NOMO-1 treated with dmso at 0.1 percent for 144 hours (cell line): ENCODE measurements around the gene RFFL.
"Not testable (repeated sequence)": the region's sequence is repeated elsewhere in the genome, so short reads cannot be mapped to it uniquely, and the experiment has no call there.

Source experiments
- DNase-seq: peaks from one replicate; lab custom pipeline; 2025; ENCODE audit not compliant: unreplicated experiment; lab: John Stamatoyannopoulos, UW

The RFFL gene

DNA sequence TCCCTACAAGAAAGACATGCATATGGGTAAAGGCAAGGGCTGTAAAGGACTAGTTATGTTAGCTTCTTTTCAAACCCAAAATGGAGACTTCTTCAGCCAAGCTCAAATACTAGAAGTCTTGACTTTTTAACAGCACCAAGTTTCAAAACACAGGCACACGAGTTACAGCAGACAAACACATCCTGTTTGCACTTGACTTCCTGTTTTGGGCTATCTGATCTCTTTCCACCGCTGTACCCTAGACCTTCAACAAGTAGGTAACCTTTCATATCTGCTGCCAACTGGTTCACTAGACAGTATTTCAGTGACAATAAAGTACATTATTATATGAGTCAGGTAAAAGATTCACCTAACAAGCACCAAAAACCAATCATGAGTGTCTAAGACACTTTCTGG is 12.3 kb downstream of the RFFL start:
- peak; percentile 75 for DNase-seq

GRCh38 chr17:35050170-35050569 is 13.3 kb downstream of the RFFL start:
- no peak for DNase-seq

- no peak for DNase-seq
These were observed 14.7 kb downstream of the RFFL start for GRCh38 chr17:35048685-35049379.

DNA sequence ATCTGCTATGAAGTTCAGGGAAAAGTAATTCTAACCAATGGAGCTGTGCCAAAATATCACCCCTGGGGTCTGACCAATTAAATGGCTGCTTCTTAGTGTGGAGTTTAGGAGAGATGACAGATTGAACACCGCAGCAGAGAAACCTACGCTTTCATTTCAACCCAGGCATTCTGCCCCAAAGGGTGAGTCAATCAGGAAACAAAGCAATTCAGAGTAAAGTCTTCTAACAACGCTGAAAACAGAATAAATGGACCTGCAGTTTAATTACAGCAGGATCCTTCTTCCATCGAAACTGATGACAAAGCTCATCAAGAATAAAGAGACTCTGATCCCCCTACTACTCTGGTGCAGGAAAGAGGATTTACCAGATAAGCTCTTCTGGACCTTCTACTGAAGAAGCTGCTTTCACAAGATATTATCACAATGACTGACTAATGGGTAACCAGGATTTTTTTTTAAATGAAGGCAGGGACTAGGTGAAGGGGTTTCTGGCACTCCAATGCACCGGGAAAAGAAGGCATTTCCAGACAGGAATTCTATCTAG is 16.7 kb downstream of the RFFL start:
- no peak for DNase-seq

- DNase-seq = no peak
These were observed 17.3 kb downstream of the RFFL start for GRCh38 chr17:35046245-35046644.

DNA sequence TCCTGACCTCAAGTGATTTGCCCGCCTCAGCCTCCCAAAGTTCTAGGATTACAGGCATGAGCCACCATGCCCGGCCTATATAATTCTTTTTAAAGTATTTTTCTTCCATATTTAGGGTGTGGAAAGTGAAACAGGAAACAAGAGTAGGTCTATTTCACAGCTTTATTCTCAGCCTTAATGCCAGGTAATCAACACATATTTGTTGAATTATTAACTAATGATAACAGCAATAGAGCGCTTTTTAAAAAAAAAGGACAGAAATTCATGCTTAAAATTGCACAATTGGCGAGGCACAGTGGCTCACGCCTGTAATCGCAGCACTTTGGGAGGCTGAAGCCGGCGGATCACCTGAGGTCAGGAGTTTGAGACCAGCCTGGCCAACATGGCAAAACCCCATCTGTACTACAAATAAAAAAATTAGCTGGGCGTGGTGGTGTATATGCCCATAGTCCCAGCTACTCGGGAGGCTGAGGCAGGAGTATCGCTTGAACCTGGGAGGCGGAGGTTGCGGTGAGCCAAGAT is 18.0 kb downstream of the RFFL start:
- not testable (repeated sequence) for DNase-seq

GRCh38 chr17:35044181-35044580 is 19.3 kb downstream of the RFFL start:
- no peak for DNase-seq

DNA sequence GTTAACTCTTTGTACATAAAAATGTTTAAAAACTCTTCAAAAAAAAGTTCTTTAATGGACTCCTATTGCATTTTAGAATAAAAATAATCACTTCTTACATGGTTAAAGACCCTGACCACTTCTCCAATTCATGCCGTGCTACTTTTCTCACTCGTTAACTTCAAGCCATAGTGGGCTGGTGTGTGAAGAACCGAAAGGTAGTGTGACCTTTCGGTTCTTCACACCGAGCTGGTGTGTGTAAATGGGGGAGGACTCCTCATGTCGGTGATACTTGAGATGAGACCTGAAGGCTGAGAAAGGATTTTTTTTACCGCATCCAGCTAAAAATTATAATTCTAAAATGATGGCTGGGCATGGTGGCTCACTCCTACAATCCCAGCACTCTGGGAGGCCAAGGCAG is 22.1 kb downstream of the RFFL start:
- no peak for DNase-seq

DNA sequence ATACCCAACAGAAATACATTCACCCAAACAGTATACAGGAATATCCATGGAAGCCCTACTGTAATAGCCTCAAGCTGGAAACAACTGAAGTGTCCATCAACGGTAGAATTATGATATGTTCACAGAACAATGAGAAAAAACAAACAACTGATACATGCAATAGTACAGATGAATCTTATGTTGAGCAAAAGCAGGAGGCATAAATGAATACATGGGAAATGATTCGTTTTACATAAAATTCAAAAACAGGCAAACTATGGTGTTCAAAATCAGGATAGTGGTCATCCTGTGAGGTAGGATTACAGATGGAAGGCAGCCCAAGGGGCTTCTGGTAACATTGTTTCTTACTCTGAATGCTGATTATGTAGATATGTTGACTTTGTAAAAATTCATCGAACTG is 25.1 kb downstream of the RFFL start:
- no peak for DNase-seq

DNA sequence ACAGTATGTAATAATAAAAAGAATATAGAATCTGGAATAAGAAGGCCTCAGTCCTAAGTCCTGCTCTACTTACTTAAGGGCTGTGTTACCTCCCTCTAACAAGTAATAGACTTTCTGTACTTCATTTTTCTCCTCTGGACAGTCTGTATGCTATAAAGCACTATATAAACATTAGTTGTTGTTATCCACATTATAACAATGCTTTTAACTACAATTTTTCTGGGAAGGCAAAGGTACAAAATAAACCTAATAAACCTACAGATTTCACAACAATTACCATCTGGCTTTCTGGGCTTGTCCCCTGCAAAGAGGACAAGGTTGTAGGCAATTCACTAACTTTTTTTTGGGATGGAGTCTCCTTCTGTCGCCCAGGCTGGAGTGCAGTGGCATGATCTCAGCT is 32.7 kb downstream of the RFFL start:
- no peak for DNase-seq

- DNase-seq = peak; percentile 17
These were observed 34.8 kb downstream of the RFFL start for GRCh38 chr17:35028531-35029262.

GRCh38 chr17:35028097-35028496 is 35.4 kb downstream of the RFFL start:
- DNase-seq = not testable (repeated sequence)

DNA sequence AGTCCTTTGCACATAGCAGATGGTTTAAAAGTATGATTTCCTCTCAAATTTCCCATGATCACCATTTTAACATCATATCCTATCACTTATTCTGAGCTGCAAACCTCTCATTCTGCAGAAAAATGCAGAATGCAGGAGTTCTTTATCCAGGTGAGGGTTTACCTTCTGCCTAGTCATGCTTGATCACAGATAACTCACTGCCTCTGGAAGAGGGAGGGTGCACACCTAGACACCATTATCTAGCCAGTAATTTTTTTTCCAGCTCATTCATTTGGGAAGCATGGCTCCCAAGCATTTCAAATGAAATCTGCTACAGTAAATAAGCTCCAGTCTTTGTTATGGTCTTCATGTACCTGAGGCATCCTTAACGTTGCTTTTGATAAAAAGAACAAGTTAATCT is 38.0 kb downstream of the RFFL start:
- DNase-seq = no peak

DNA sequence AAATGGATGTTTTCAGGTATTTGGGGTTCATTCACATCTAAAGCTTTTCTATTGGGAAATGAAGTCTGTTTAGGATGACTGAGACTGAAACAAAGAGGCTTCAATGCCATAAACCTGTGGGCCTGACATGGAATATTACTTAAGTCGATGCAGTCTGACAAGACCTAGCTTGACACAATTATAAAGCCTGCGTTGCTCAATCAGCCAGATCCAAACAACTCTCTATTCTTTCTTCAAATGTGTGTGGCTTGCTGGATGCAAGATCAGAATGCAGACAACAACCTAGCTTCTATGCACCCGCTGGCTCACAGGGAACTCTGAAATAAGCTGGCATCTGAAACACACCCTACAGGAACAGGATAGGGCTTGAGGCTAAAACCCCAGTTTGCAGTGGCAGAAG is 40.0 kb downstream of the RFFL start:
- DNase-seq = no peak

DNA sequence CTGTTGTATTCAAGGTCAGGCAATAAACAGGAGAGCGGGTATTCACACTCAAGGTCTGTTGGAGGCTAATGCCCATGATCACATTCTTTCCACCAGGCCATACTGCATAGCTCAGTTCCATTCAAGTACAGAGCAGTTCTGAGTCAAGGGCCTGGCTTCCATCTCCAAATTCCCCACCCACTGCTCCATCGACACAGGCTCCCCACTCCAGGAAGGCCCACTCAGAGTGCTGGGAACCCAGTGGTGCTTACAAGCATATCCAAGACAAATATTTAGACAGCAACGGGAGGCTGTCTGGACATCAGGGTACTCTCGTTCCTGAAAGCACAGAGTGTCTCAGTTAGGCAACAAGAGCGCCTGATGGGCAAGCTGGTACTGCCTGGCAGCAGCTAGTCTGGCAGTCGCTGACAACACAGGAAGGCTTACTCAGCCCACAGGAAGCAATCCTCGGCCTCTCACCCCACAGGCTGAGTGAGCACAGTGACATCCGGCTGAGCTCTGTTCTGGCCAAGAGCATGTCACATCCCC is 40.9 kb downstream of the RFFL start:
- DNase-seq = peak; percentile 27

GRCh38 chr17:35021520-35022380 is 41.8 kb downstream of the RFFL start:
- no peak for DNase-seq

DNA sequence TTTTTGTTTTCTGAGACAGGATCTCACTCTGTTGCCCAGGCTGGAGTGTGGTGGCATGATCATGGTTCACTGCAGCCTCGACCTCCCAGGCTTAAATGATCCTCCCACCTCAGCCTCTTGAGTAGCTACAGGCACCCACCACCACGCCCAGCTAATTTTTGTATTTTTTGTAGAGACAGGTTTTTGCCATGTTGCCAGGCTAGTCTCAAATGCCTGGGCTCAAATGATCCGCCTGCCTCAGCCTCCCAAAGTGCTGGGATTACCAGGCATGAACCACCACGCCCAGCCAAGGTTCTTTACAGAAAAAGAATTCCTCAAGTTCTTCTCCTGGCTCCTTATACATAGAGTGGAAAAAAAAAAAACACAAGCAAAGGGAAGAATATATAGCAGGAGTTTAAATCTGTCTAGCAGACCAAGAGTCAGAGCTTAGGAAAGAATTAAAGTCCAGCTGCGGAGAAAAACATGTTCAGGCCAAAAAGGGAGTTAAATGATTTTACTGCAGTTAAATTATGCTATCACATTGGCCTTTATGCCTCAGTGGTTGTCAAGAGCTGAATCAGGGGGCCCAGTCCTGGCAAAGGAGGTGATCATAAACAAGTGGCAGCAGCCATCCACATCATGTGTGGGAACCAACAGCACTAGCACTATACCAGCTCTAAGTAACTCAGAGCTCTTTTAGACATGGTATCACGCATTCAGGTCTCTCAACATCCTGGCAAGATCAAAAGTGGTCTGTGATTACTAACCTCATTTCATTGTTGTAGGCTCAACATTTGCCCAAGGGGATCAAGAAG is 43.9 kb downstream of the RFFL start:
- DNase-seq = no peak

DNA sequence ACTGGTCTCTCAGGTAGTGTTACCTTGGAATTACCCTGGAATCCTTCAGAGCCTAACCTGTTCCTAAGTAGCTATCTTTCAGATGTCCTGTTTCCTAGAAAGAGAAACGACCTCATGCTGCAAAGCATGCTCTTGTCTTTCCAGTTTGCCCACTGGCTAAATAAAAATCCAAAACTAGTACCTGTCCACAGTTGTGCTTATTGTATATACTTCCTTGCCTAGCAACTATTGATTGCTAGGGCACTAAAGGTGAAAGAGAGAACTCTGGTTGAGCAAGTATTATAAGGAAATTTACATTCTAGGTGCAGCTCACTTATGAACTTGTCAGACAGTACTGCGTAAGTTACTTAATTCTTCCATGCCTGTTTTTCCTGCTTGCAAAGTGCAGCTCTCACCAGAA is 44.7 kb downstream of the RFFL start:
- no peak for DNase-seq

GRCh38 chr17:35017021-35017420 is 46.5 kb downstream of the RFFL start:
- DNase-seq = no peak

DNA sequence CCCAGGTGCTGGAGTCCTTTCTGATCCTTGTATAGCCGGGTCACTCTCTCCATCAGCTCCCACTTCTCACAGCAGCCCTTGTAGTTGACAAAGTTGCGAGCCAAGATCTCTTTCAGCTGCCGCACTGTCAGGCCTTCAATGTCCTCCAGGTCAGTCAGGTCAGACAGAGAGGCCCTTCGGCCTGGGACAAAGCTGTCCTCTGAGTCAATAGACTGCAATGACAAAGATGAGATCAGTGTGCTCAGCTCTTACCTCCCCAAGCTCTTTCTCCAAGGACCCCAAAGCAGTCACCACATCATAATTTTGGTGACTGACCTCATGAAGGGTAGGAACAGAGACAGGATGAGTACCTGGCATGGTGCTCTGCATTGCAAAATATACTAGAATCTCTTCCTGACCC is 47.1 kb downstream of the RFFL start:
- no peak for DNase-seq
